Measurements from ENCODE around the gene ELF1. TPM values are rescaled to one million over a fixed set of nuclear protein-coding genes. Genes with fewer than 3 reads are reported as not detected.

ELF1 gene
- total and polyA plus RNA-seq, 10 of the 15 experiments (the other 5 are each of a cell fraction or from before 2014, with no cell fraction given) = 43.3 to 97.6 (median 55.7) TPM

DNA sequence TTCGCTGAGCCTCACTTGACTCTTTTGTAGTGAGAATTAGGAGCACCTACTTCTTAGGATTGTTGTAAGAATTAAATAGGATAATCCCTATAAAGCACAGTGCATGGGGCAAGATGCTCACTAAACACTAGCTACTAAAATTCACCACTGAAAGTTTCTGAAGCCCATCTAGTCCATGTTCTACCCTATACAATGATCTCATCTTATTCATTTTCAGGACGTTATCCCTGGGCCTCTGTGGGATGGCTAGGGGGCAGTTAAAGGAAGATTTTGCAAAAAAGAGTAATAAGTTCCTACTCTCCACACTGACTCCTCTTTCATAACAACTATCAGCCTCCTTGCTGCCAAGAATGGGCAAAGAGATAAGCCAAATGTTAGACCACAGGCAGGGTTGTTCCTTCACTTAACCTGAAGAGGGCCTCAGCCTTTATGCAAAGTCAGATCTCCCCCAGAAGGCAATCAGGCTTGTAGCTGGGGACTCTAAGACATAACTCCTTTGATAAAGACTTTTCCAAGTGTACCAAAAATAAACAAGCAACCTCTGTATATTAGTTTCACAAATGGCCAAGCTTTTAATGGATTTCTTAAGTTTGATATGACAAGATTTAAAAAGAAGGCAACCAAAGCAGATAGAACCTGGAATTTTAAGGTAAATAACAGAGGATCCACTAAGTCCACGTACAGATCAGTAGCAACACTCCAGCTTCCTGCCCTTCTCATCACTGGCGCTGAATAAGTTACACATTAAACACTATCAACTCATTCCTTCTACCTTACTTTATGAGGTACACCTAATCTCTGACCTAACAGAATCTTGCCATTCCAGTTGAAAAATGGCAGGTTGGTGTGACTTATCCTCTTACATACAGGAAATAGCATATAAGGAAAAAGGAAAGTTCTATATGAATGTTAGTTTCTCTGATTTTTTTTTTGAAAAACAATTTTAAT is 44.4 kb downstream of the ELF1 start (continued):
- TF ChIP-seq, protein P1, sequence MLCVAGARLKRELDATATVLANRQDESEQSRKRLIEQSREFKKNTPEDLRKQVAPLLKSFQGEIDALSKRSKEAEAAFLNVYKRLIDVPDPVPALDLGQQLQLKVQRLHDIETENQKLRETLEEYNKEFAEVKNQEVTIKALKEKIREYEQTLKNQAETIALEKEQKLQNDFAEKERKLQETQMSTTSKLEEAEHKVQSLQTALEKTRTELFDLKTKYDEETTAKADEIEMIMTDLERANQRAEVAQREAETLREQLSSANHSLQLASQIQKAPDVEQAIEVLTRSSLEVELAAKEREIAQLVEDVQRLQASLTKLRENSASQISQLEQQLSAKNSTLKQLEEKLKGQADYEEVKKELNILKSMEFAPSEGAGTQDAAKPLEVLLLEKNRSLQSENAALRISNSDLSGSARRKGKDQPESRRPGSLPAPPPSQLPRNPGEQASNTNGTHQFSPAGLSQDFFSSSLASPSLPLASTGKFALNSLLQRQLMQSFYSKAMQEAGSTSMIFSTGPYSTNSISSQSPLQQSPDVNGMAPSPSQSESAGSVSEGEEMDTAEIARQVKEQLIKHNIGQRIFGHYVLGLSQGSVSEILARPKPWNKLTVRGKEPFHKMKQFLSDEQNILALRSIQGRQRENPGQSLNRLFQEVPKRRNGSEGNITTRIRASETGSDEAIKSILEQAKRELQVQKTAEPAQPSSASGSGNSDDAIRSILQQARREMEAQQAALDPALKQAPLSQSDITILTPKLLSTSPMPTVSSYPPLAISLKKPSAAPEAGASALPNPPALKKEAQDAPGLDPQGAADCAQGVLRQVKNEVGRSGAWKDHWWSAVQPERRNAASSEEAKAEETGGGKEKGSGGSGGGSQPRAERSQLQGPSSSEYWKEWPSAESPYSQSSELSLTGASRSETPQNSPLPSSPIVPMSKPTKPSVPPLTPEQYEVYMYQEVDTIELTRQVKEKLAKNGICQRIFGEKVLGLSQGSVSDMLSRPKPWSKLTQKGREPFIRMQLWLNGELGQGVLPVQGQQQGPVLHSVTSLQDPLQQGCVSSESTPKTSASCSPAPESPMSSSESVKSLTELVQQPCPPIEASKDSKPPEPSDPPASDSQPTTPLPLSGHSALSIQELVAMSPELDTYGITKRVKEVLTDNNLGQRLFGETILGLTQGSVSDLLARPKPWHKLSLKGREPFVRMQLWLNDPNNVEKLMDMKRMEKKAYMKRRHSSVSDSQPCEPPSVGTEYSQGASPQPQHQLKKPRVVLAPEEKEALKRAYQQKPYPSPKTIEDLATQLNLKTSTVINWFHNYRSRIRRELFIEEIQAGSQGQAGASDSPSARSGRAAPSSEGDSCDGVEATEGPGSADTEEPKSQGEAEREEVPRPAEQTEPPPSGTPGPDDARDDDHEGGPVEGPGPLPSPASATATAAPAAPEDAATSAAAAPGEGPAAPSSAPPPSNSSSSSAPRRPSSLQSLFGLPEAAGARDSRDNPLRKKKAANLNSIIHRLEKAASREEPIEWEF (IDR thresholded peaks at IDR 0.05; ENCODE audit: insufficient replicate concordance, low read depth, low read length) = no peak
- no peak for TF ChIP-seq SPI1 (IDR thresholded peaks at IDR 0.05; ENCODE audit: borderline replicate concordance, insufficient read depth, low read depth, low read length)
- TF ChIP-seq EED (IDR thresholded peaks at IDR 0.05; ENCODE audit: low read depth) = 0 out of 2 replicates have a peak, but pooled peaks have one; percentile 16
- TF ChIP-seq ZNF207 (IDR thresholded peaks at IDR 0.05; ENCODE audit: borderline replicate concordance) = no peak
- TF ChIP-seq, protein P2, sequence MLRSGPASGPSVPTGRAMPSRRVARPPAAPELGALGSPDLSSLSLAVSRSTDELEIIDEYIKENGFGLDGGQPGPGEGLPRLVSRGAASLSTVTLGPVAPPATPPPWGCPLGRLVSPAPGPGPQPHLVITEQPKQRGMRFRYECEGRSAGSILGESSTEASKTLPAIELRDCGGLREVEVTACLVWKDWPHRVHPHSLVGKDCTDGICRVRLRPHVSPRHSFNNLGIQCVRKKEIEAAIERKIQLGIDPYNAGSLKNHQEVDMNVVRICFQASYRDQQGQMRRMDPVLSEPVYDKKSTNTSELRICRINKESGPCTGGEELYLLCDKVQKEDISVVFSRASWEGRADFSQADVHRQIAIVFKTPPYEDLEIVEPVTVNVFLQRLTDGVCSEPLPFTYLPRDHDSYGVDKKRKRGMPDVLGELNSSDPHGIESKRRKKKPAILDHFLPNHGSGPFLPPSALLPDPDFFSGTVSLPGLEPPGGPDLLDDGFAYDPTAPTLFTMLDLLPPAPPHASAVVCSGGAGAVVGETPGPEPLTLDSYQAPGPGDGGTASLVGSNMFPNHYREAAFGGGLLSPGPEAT (IDR thresholded peaks at IDR 0.05; ENCODE audit: low read depth) = 0 out of 2 replicates have a peak, but pooled peaks have one; percentile 27
- TF ChIP-seq CHD1 (IDR thresholded peaks at IDR 0.05; ENCODE audit: low read depth, low read length) = no peak
- no peak for TF ChIP-seq ASH2L (IDR thresholded peaks at IDR 0.05; ENCODE audit: borderline replicate concordance, low read depth)
- TF ChIP-seq, protein P3, sequence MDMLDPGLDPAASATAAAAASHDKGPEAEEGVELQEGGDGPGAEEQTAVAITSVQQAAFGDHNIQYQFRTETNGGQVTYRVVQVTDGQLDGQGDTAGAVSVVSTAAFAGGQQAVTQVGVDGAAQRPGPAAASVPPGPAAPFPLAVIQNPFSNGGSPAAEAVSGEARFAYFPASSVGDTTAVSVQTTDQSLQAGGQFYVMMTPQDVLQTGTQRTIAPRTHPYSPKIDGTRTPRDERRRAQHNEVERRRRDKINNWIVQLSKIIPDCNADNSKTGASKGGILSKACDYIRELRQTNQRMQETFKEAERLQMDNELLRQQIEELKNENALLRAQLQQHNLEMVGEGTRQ (IDR thresholded peaks at IDR 0.05; ENCODE audit: borderline replicate concordance, low read depth, low read length) = no peak
- TF ChIP-seq SUZ12 (IDR thresholded peaks at IDR 0.05; ENCODE audit: unreplicated experiment) = no peak
- no peak for TF ChIP-seq MXI1 (IDR thresholded peaks at IDR 0.05; ENCODE audit: low read depth, low read length)
- TF ChIP-seq MYC (IDR thresholded peaks at IDR 0.05; ENCODE audit: insufficient read depth, insufficient read length, insufficient replicate concordance, low read length, severe bottlenecking) = no peak
- TF ChIP-seq TBL1XR1 (IDR thresholded peaks at IDR 0.05; ENCODE audit: low read depth, low read length) = no peak
- TF ChIP-seq, protein P4, sequence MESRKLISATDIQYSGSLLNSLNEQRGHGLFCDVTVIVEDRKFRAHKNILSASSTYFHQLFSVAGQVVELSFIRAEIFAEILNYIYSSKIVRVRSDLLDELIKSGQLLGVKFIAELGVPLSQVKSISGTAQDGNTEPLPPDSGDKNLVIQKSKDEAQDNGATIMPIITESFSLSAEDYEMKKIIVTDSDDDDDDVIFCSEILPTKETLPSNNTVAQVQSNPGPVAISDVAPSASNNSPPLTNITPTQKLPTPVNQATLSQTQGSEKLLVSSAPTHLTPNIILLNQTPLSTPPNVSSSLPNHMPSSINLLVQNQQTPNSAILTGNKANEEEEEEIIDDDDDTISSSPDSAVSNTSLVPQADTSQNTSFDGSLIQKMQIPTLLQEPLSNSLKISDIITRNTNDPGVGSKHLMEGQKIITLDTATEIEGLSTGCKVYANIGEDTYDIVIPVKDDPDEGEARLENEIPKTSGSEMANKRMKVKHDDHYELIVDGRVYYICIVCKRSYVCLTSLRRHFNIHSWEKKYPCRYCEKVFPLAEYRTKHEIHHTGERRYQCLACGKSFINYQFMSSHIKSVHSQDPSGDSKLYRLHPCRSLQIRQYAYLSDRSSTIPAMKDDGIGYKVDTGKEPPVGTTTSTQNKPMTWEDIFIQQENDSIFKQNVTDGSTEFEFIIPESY (IDR thresholded peaks at IDR 0.05) = no peak
- no peak for TF ChIP-seq EGR1 (IDR thresholded peaks at IDR 0.05; ENCODE audit: borderline replicate concordance in 1 of 2, low read depth in 2 of 2, low read length in 2 of 2)
- no peak for TF ChIP-seq ZNF622 (IDR thresholded peaks at IDR 0.05)
- no peak for TF ChIP-seq PAX5 (IDR thresholded peaks at IDR 0.05; ENCODE audit: borderline replicate concordance, low read depth, low read length)
- TF ChIP-seq SREBF2 (IDR thresholded peaks at IDR 0.05; ENCODE audit: low read length) = no peak
- 0 out of 4 replicates have a peak, but pooled peaks of 1 of the 2 experiments have one; percentile 13 for TF ChIP-seq BHLHE40 (IDR thresholded peaks at IDR 0.05; ENCODE audit: borderline replicate concordance in 1 of 2, low read depth in 2 of 2, low read length in 1 of 2)
